Prostate gland (tissue), 2 donors: Measurements from ENCODE around the gene NETO2. TPM values are rescaled to one million over a fixed set of nuclear protein-coding genes. Genes with fewer than 3 reads are reported as not detected.

ENCODE experiments used
- DNase-seq: peaks from one replicate; pipeline ENCODE4 v3.0.0-alpha.2; 2019; ENCODE audit warnings: low spot score
- H3K27ac ChIP-seq, 2 donors: fragments of 200-600 bp; sonication (generic); 2 replicates each; pipeline ENCODE4 v1.5.1; 2017 to 2019
- H3K27me3 ChIP-seq: fragments of 200-600 bp; sonication (generic); replicated peaks from 2 replicates; pipeline ENCODE4 v1.5.1; 2019; ENCODE audit not compliant: insufficient read depth
- H3K36me3 ChIP-seq, 2 donors: fragments of 200-600 bp; sonication (generic); 1 replicate in 1 of 2; 2 replicates in 1 of 2; pipeline versions ENCODE4 v1.5.1 to v1.8.1; 2017 to 2019
- H3K4me1 ChIP-seq: fragments of 200-600 bp; sonication (generic); replicated peaks from 2 replicates; pipeline ENCODE4 v1.5.1; 2019
- H3K4me3 ChIP-seq, 2 donors: fragments of 200-600 bp; sonication (generic); 2 replicates each; pipeline ENCODE4 v1.5.1; 2017 to 2019
- H3K9me3 ChIP-seq: fragments of 200-600 bp; sonication (generic); 2 replicates; pipeline ENCODE4 v1.5.1; 2017
- CTCF ChIP-seq, 4 experiments: fragments of 200-600 bp in 2 of 4; fragments of 450-650 bp in 2 of 4; sonication (generic) in 2 of 4; IDR thresholded peaks; 1 replicate in 3 of 4; 2 replicates in 1 of 4; pipeline ENCODE4 v1.5.1; 2016 to 2019; ENCODE audit warnings: antibody characterized with exemption in 4 of 4, mild to moderate bottlenecking in 2 of 4, moderate library complexity in 2 of 4
- POLR2A ChIP-seq: fragments of 450-650 bp; IDR thresholded peaks from one replicate; pipeline ENCODE4 v1.6.1; 2016; ENCODE audit warnings: antibody characterized with exemption, mild to moderate bottlenecking
- POLR2AphosphoS5 ChIP-seq: sonication (generic); formaldehyde crosslinking; IDR thresholded peaks from one replicate; pipeline ENCODE4 v1.6.1; 2017; ENCODE audit warnings: antibody characterized with exemption
- WGBS: methylation state at CpG from one replicate; pipeline ENCODE4 v1.1.5; 2018; 5-methylcytosine and 5-hydroxymethylcytosine counted together
- intact Hi-C: fragments of 100-400 bp; cut with DNase I; formaldehyde crosslinking; loops from one replicate; pipeline ENCODE4 v1.14.2; 2022
- total RNA-seq, 2 donors: library from RNA; depleted of rRNA; stranded (reverse); fragments of >200 nt; gene quantifications; one replicate each; pipeline ENCODE4 v1.1.0, GENCODE V29; 2016

Gene NETO2
- total RNA-seq, 2 donors from 2014 or later: 0.73 to 14.3 TPM

- Histone ChIP-seq H3K4me1 (no peaks in the 10 kb centered on the region), H3K27ac (no peak overlapping the region), H3K36me3 (no peaks in the 10 kb centered on the region), H3K27me3 (no peaks in the 10 kb centered on the region), H3K9me3 (no peaks in the 10 kb centered on the region), H3K4me3 (no peak overlapping the region)
- no peak for DNase-seq
- no peak for TF ChIP-seq POLR2AphosphoS5
- TF ChIP-seq POLR2A: no peak
- TF ChIP-seq CTCF (IDR thresholded peaks at IDR 0.05): no peak
- WGBS: 87% methylated on average over 3 of the region's 3 CpGs
- intact Hi-C loops: no loop called here
These were observed 110.6 kb downstream of the NETO2 start for GRCh38 chr16:47033176-47033575.

- no peak for TF ChIP-seq CTCF (IDR thresholded peaks at IDR 0.05)
- TF ChIP-seq POLR2AphosphoS5: no peak
- no peak for TF ChIP-seq POLR2A
- H3K4me1 ChIP-seq: no peaks in the 10 kb centered on the region
- no peak for DNase-seq
- WGBS: 93% methylated on average over 3 of the region's 3 CpGs
- no peak overlapping the region for H3K4me3 ChIP-seq
- intact Hi-C loops: no loop called here
- H3K27me3 ChIP-seq: no peaks in the 10 kb centered on the region
- no peaks in the 10 kb centered on the region for H3K36me3 ChIP-seq
- no peak overlapping the region for H3K27ac ChIP-seq
- H3K9me3 ChIP-seq: no peaks in the 10 kb centered on the region
These were observed 114.0 kb downstream of the NETO2 start for GRCh38 chr16:47029724-47030123.

- H3K9me3 ChIP-seq: no peaks in the 10 kb centered on the region
- no peaks in the 10 kb centered on the region for H3K27me3 ChIP-seq
- no peak overlapping the region for H3K27ac ChIP-seq
- no peak overlapping the region for H3K4me3 ChIP-seq
- H3K36me3 ChIP-seq: no peaks in the 10 kb centered on the region
- TF ChIP-seq CTCF (IDR thresholded peaks at IDR 0.05) (no peak), POLR2AphosphoS5 (no peak), POLR2A (no peak)
- 39% methylated on average over 6 of the region's 6 CpGs for WGBS
- intact Hi-C loops: no loop called here
- DNase-seq: no peak
- H3K4me1 ChIP-seq: no peaks in the 10 kb centered on the region
These were observed 114.9 kb downstream of the NETO2 start for GRCh38 chr16:47028767-47029377.

Other genes starting within 250 kb of the NETO2 start
- 10 to 100 TPM; 41.1 to 64.4 TPM for gene DNAJA2, start 170.3 kb downstream of the NETO2 start, total RNA-seq